ENCODE results near the gene AMER2.

- TF ChIP-seq FOXM1 (IDR thresholded peaks at IDR 0.05; ENCODE audit: borderline replicate concordance, low read depth), result no peak
- no peak for TF ChIP-seq MAX (IDR thresholded peaks at IDR 0.05)
- TF ChIP-seq TEAD4 (IDR thresholded peaks at IDR 0.05), result no peak
- no peak for TF ChIP-seq EGR1 (IDR thresholded peaks at IDR 0.05)
- no peak for TF ChIP-seq ZBTB7A (IDR thresholded peaks at IDR 0.05; ENCODE audit: low read depth)
- TF ChIP-seq REST (IDR thresholded peaks at IDR 0.05; ENCODE audit: low read depth), result no peak
- TF ChIP-seq USF1 (IDR thresholded peaks at IDR 0.05), result no peak
These were observed 57.9 kb downstream of the AMER2 start for GRCh38 chr13:25114220-25114619.

Data from Ishikawa (cell line).